ENCODE results near the gene FERMT1. TPM values are rescaled to one million over a fixed set of nuclear protein-coding genes. Genes with fewer than 3 reads are reported as not detected.

FERMT1 gene
- total RNA-seq, 1 donor from 2014 or later, result 0.75 TPM

DNA sequence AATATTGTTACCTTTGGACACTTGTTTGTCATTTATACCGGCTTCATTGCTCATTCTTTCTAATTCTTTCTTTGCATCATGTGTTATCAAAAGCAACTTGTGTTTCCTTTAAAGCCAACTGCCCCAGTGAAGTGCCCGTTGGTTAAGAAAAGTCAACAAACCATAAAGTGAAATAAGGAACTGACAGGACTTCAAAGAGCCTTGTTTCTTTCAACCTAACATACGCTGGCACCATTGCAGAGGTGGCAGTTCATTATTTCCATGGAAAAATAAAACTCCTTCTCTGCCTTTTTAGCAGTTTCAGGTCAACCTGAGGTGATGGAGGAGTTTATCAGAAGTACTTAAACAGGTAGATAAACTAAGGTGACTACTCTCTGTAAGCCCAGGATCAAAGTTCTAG lies 28.8 kb downstream of the FERMT1 start:
- no peaks in the 10 kb centered on the region for H3K27me3 ChIP-seq
- TF ChIP-seq, protein P1, sequence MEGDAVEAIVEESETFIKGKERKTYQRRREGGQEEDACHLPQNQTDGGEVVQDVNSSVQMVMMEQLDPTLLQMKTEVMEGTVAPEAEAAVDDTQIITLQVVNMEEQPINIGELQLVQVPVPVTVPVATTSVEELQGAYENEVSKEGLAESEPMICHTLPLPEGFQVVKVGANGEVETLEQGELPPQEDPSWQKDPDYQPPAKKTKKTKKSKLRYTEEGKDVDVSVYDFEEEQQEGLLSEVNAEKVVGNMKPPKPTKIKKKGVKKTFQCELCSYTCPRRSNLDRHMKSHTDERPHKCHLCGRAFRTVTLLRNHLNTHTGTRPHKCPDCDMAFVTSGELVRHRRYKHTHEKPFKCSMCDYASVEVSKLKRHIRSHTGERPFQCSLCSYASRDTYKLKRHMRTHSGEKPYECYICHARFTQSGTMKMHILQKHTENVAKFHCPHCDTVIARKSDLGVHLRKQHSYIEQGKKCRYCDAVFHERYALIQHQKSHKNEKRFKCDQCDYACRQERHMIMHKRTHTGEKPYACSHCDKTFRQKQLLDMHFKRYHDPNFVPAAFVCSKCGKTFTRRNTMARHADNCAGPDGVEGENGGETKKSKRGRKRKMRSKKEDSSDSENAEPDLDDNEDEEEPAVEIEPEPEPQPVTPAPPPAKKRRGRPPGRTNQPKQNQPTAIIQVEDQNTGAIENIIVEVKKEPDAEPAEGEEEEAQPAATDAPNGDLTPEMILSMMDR (IDR thresholded peaks at IDR 0.05), result no peak
- no peak overlapping the region for H3K27ac ChIP-seq
- no peaks in the 10 kb centered on the region for H3K36me3 ChIP-seq
- no peak overlapping the region for H3K4me3 ChIP-seq
- intact Hi-C loops (cut with DNase I), result no loop called here
- no peaks in the 10 kb centered on the region for H3K9me3 ChIP-seq
- no peak for DNase-seq (ENCODE audit: low spot score in 2 of 2)
- no peaks in the 10 kb centered on the region for H3K4me1 ChIP-seq

DNA sequence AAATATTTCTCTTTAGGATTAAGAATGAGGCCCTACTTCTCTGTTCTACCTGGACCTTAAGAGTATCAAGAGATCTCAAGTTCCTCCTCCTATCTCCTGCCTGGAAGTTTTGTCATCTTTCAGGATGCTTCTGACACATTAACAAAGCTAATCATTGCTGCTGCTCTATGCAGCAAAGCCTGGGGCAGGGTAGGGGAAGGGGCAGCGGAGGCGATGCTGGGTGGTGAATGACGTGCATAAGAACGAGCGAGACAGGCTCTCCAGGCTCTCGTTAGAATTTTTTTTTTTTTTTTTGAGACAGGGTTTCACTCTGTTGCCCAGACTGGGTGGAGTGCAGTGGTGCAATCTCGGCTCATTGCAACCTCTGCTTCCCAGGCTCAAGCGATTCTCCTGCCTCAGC lies 31.2 kb downstream of the FERMT1 start:
- no peaks in the 10 kb centered on the region for H3K36me3 ChIP-seq
- TF ChIP-seq, protein P1 (IDR thresholded peaks at IDR 0.05), result no peak
- intact Hi-C loops (cut with DNase I), result no loop called here
- H3K27me3 ChIP-seq, result no peaks in the 10 kb centered on the region
- H3K9me3 ChIP-seq, result no peaks in the 10 kb centered on the region
- no peaks in the 10 kb centered on the region for H3K4me1 ChIP-seq
- no peak for DNase-seq (ENCODE audit: low spot score in 2 of 2)
- no peak overlapping the region for H3K4me3 ChIP-seq
- no peak overlapping the region for H3K27ac ChIP-seq

DNA sequence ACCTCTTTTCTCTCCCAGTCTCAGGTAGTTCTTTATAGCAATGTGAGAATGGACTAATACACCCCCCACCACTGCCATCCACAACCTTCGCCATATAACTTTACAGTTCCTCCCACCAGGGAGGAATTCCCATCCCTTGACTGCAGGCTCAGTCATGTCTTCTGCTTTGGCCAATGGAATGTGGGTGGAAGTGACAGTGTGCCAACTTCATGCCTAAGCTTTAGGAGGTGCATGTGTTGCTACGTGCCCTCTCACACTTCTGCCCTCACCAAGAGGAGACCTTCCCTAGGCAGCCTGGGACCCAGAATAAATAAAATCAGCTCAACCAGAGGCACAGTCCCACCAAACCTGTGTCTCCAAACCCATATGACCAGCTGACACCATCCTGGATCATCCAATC lies 36.0 kb downstream of the FERMT1 start:
- H3K27me3 ChIP-seq, result no peaks in the 10 kb centered on the region
- H3K4me3 ChIP-seq, result no peak overlapping the region
- no peak for DNase-seq (ENCODE audit: low spot score in 2 of 2)
- H3K27ac ChIP-seq, result no peak overlapping the region
- intact Hi-C loops (cut with DNase I), result no loop called here
- H3K36me3 ChIP-seq, result no peaks in the 10 kb centered on the region
- TF ChIP-seq, protein P1 (IDR thresholded peaks at IDR 0.05), result no peak
- no peaks in the 10 kb centered on the region for H3K9me3 ChIP-seq
- no peaks in the 10 kb centered on the region for H3K4me1 ChIP-seq

DNA sequence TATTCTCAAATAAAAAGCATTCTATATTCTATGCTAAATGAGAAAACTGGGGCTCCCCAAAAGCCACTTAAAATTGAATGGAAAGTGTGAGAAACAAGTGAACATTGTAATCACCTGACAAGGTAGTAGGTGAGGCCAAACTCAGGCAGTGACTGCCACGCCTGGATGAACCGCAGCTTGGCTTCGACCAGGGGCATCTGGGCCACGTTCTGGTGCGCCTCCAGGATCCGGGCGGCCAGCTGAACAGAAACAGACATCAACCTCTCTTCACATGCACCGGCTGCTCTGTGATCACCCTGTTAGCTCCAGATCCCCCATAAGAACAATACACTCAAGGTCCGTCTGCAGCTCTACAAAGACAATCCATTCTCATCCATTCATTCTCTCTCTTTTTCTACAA lies 38.9 kb downstream of the FERMT1 start:
- Histone ChIP-seq H3K27ac (no peak overlapping the region), H3K4me1 (no peaks in the 10 kb centered on the region), H3K4me3 (no peak overlapping the region), H3K36me3 (no peaks in the 10 kb centered on the region), H3K9me3 (no peaks in the 10 kb centered on the region), H3K27me3 (no peaks in the 10 kb centered on the region)
- no peak for DNase-seq (ENCODE audit: low spot score in 2 of 2)
- TF ChIP-seq, protein P1 (IDR thresholded peaks at IDR 0.05), result no peak
- intact Hi-C loops (cut with DNase I), result no loop called here

DNA sequence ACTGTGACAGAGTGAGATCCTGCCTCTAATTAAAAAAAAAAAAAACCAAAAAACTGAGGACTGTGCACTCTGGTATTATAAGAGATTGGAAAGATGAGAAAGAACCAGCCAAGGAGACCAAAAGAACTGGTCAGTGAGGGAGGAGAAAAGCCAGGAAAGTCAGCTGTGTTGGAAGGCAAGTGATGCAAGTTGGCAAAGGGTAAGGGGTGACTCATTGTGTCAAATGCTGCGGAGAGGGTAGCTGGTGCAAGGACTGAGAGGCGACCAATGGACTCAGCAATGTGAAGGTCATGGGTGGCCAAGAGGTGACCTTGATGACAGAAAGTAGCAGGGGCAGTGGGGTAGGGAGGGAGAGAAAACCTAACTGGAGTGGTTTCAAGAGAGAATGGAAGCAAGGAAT lies 41.6 kb downstream of the FERMT1 start:
- Histone ChIP-seq H3K9me3 (no peaks in the 10 kb centered on the region), H3K4me1 (no peaks in the 10 kb centered on the region), H3K4me3 (no peak overlapping the region), H3K27ac (no peak overlapping the region), H3K27me3 (no peaks in the 10 kb centered on the region), H3K36me3 (no peaks in the 10 kb centered on the region)
- TF ChIP-seq, protein P1 (IDR thresholded peaks at IDR 0.05), result no peak
- intact Hi-C loops (cut with DNase I), result no loop called here
- no peak for DNase-seq (ENCODE audit: low spot score in 2 of 2)

DNA sequence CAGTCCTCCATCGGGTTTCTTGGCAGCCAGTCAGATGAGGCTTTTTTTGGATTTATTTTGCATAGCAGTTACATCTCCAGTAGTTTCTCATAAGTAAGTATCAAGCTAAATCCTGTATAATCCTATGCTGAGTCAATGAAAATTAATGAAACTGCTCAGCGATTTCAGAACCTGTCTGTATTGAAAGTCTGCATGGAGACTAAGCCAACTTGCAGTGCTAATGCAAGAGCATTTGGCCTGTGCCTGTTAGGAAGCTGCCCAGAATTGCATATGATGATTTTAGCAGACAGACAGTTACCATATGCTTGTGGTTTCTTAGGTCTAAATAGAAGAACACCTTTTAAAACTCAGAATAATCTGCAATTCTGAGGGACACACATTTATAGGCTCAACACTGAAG lies 43.8 kb downstream of the FERMT1 start:
- TF ChIP-seq, protein P1 (IDR thresholded peaks at IDR 0.05), result no peak
- Histone ChIP-seq H3K4me3 (no peak overlapping the region), H3K27ac (no peak overlapping the region), H3K9me3 (no peaks in the 10 kb centered on the region), H3K4me1 (no peaks in the 10 kb centered on the region), H3K36me3 (no peaks in the 10 kb centered on the region), H3K27me3 (no peaks in the 10 kb centered on the region)
- no peak for DNase-seq (ENCODE audit: low spot score in 2 of 2)
- intact Hi-C loops (cut with DNase I), result loop anchor here (5.0 kb wide), 1 partner anchor 127 kb away; the partner anchor contains the start of genes MCM8 and TRMT6
